H1 (cell line): ENCODE data around the gene SLC15A4. TPM values are rescaled to one million over a fixed set of nuclear protein-coding genes. Genes with fewer than 3 reads are reported as not detected.

ENCODE experiments used
- polyA plus RNA-seq, 7 experiments: library from polyadenylated mRNA; depleted of rRNA in 3 of 7; stranded (reverse) in 5 of 7; unstranded in 2 of 7; fragments of >200 nt in 5 of 7; fragments of 200-250 nt in 2 of 7; gene quantifications; 1 replicate in 5 of 7; 2 replicates in 1 of 7; 4 replicates in 1 of 7; pipeline versions ENCODE4 v1.2.1 to v1.2.3, GENCODE V29; 2011 to 2013; ENCODE audit warnings: missing spikeins in 2 of 7, mixed read lengths in 2 of 7
- total RNA-seq: library from RNA; stranded (reverse); fragmentation: NEBNext Ultra II Directional; extraction: Animal tissue kit (Norgen Biotek cat#: 25700); gene quantifications from 2 replicates; pipeline ENCODE4 v1.2.1, GENCODE V29; 2021
- TF ChIP-seq, protein P1 (sequence below): fragments of 300-600 bp; sonication (generic); IDR thresholded peaks from 2 replicates; pipeline ENCODE4 v1.7.1; 2012; ENCODE audit warnings: low read length, moderate library complexity, mild to moderate bottlenecking, inconsistent platforms; ENCODE audit not compliant: insufficient replicate concordance

The SLC15A4 gene
- total and polyA plus RNA-seq, 2 of the 8 experiments (the other 6 are each of a cell fraction or from before 2014, with no cell fraction given) = 22.7 to 26.6 TPM

DNA sequence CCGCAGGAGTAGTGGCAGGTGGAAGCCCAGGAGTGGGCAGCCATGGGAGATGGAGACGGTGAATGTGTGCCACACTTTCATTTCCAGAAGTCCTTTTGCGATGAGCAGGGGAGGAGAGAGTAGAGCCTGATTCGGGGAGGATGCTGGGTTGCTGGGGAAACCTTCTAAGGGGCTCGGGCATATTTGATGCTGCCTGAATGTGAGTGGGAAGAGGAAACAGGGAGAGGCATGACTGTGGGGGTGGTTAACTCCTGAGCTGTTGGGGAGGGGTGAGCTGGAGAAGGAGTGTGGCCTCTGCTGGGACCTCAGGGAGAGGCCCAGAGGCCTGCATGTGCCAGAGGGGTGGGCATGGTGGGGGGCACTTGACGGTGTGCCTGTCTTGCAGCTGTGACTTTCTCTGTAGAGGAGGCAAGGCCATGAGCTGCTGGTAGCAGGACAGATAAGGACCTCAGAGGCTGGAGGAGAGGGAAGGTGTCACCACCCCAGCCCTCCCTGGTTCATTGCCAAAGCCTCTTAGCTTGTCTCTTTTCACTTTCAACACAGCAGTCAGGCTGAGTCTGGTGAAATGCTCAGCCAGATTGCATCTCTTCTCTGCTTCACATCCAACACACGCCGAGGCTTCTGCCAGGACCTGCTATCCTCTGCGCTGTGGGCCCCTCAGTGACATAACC, 40.9 kb upstream of the SLC15A4 start (continued):
- TF ChIP-seq, protein P1, sequence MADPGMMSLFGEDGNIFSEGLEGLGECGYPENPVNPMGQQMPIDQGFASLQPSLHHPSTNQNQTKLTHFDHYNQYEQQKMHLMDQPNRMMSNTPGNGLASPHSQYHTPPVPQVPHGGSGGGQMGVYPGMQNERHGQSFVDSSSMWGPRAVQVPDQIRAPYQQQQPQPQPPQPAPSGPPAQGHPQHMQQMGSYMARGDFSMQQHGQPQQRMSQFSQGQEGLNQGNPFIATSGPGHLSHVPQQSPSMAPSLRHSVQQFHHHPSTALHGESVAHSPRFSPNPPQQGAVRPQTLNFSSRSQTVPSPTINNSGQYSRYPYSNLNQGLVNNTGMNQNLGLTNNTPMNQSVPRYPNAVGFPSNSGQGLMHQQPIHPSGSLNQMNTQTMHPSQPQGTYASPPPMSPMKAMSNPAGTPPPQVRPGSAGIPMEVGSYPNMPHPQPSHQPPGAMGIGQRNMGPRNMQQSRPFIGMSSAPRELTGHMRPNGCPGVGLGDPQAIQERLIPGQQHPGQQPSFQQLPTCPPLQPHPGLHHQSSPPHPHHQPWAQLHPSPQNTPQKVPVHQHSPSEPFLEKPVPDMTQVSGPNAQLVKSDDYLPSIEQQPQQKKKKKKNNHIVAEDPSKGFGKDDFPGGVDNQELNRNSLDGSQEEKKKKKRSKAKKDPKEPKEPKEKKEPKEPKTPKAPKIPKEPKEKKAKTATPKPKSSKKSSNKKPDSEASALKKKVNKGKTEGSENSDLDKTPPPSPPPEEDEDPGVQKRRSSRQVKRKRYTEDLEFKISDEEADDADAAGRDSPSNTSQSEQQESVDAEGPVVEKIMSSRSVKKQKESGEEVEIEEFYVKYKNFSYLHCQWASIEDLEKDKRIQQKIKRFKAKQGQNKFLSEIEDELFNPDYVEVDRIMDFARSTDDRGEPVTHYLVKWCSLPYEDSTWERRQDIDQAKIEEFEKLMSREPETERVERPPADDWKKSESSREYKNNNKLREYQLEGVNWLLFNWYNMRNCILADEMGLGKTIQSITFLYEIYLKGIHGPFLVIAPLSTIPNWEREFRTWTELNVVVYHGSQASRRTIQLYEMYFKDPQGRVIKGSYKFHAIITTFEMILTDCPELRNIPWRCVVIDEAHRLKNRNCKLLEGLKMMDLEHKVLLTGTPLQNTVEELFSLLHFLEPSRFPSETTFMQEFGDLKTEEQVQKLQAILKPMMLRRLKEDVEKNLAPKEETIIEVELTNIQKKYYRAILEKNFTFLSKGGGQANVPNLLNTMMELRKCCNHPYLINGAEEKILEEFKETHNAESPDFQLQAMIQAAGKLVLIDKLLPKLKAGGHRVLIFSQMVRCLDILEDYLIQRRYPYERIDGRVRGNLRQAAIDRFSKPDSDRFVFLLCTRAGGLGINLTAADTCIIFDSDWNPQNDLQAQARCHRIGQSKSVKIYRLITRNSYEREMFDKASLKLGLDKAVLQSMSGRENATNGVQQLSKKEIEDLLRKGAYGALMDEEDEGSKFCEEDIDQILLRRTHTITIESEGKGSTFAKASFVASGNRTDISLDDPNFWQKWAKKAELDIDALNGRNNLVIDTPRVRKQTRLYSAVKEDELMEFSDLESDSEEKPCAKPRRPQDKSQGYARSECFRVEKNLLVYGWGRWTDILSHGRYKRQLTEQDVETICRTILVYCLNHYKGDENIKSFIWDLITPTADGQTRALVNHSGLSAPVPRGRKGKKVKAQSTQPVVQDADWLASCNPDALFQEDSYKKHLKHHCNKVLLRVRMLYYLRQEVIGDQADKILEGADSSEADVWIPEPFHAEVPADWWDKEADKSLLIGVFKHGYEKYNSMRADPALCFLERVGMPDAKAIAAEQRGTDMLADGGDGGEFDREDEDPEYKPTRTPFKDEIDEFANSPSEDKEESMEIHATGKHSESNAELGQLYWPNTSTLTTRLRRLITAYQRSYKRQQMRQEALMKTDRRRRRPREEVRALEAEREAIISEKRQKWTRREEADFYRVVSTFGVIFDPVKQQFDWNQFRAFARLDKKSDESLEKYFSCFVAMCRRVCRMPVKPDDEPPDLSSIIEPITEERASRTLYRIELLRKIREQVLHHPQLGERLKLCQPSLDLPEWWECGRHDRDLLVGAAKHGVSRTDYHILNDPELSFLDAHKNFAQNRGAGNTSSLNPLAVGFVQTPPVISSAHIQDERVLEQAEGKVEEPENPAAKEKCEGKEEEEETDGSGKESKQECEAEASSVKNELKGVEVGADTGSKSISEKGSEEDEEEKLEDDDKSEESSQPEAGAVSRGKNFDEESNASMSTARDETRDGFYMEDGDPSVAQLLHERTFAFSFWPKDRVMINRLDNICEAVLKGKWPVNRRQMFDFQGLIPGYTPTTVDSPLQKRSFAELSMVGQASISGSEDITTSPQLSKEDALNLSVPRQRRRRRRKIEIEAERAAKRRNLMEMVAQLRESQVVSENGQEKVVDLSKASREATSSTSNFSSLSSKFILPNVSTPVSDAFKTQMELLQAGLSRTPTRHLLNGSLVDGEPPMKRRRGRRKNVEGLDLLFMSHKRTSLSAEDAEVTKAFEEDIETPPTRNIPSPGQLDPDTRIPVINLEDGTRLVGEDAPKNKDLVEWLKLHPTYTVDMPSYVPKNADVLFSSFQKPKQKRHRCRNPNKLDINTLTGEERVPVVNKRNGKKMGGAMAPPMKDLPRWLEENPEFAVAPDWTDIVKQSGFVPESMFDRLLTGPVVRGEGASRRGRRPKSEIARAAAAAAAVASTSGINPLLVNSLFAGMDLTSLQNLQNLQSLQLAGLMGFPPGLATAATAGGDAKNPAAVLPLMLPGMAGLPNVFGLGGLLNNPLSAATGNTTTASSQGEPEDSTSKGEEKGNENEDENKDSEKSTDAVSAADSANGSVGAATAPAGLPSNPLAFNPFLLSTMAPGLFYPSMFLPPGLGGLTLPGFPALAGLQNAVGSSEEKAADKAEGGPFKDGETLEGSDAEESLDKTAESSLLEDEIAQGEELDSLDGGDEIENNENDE = no peak
